Sigmoid colon (tissue), 7 donors: Measurements from ENCODE around the gene DLX3. TPM values are rescaled to one million over a fixed set of nuclear protein-coding genes. Genes with fewer than 3 reads are reported as not detected.

Experiments used
- DNase-seq: peaks from one replicate; pipeline ENCODE4 v3.0.0-alpha.2; 2019
- H3K27ac ChIP-seq, 4 donors: fragments of 200-600 bp; sonication (generic); one replicate each; pipeline ENCODE4 v1.5.1; 2016 to 2019; ENCODE audit warnings: mild to moderate bottlenecking in 1 of 4
- H3K27me3 ChIP-seq, 3 donors: fragments of 200-600 bp; sonication (generic); one replicate each; pipeline ENCODE4 v1.5.1; 2019; ENCODE audit warnings: mild to moderate bottlenecking in 1 of 3
- H3K36me3 ChIP-seq, 4 donors: fragments of 200-600 bp; sonication (generic); one replicate each; pipeline ENCODE4 v1.5.1; 2016 to 2019
- H3K4me1 ChIP-seq, 4 donors: fragments of 200-600 bp; sonication (generic); one replicate each; pipeline ENCODE4 v1.5.1; 2017 to 2019
- H3K4me3 ChIP-seq, 4 donors: fragments of 200-600 bp; sonication (generic); one replicate each; pipeline ENCODE4 v1.5.1; 2017 to 2019; ENCODE audit warnings: mild to moderate bottlenecking in 2 of 4, moderate library complexity in 1 of 4
- H3K9me3 ChIP-seq, 4 donors: fragments of 200-600 bp in 3 of 4; sonication (generic) in 3 of 4; one replicate each; pipeline versions ENCODE4 v1.5.1 to v1.6.1; 2013 to 2019
- EP300 ChIP-seq, 4 donors: sonication (generic); formaldehyde crosslinking; IDR thresholded peaks; one replicate each; pipeline ENCODE4 v1.6.1; 2017; ENCODE audit warnings: antibody characterized with exemption in 4 of 4
- POLR2A ChIP-seq, 2 donors: fragments of 450-650 bp; IDR thresholded peaks; one replicate each; pipeline ENCODE4 v1.6.1; 2016; ENCODE audit warnings: antibody characterized with exemption in 2 of 2, mild to moderate bottlenecking in 2 of 2, moderate library complexity in 2 of 2
- POLR2AphosphoS5 ChIP-seq, 4 donors: sonication (generic); formaldehyde crosslinking; IDR thresholded peaks; one replicate each; pipeline ENCODE4 v1.6.1; 2017; ENCODE audit warnings: antibody characterized with exemption in 4 of 4
- WGBS, 2 donors: extraction: QIAGEN DNeasy Blood & Tissue Kit; methylation state at CpG; one replicate each; pipeline ENCODE4 v1.1.7; 2013; 5-methylcytosine and 5-hydroxymethylcytosine counted together
- intact Hi-C: fragments of 100-400 bp; cut with DNase I; formaldehyde crosslinking; loops from one replicate; pipeline ENCODE4 v1.15.1; 2023
- polyA plus RNA-seq, 3 donors: library from polyadenylated mRNA; stranded (reverse); fragments of 200-250 nt; gene quantifications; one replicate each; pipeline ENCODE4 v1.2.3, GENCODE V29; 2013
- total RNA-seq, 4 donors: library from RNA; depleted of rRNA; stranded (reverse); fragments of >200 nt; gene quantifications; one replicate each; pipeline ENCODE4 v1.1.0, GENCODE V29; 2016
- TF ChIP-seq, protein P1 (sequence below), 4 experiments: fragments of 450-650 bp in 3 of 4; fragments of 200-600 bp in 1 of 4; IDR thresholded peaks; one replicate each; pipeline ENCODE4 v1.5.1; 2016 to 2019; ENCODE audit warnings: antibody characterized with exemption in 4 of 4, mild to moderate bottlenecking in 3 of 4, moderate library complexity in 2 of 4
- donor health status: healthy with polysubstance abuse.
- donor health status: Bipolar disorder and iron deficiency.
- donor health status: healthy.

DLX3 gene
- total and polyA plus RNA-seq, 7 donors = 0.07 to 0.27 TPM; not detected in 5

DNA sequence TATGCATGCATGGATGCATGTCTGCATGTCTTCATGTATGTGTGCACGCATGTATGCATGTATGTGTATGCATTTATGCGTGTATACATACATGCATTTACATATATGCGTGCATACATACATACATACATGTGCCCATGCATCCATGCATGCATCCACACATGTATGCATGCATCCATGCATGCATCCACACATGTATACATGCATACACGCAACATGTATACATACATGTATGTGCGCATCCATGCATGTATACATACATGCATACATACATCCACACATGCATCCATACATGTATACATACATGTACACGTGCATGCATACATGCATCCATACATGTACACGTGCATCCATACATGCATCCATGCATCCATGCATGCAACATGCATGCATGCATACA is 29.8 kb upstream of the DLX3 start:
- Histone ChIP-seq H3K27ac (no peak overlapping the region), H3K4me3 (no peak overlapping the region), H3K4me1 (peaks cover 0 to 24% (median 20%) of the 10 kb centered on the region in 4 donors), H3K9me3 (no peaks in the 10 kb centered on the region), H3K27me3 (no peaks in the 10 kb centered on the region), H3K36me3 (no peaks in the 10 kb centered on the region)
- intact Hi-C loops = loop anchor here (10.0 kb wide), 1 partner anchor 280 kb away; no protein-coding TSS in a partner anchor
- no peak for DNase-seq
- 38 to 53% methylated on average over 7 of the region's 7 CpGs for WGBS, 2 donors
- TF ChIP-seq POLR2A (IDR thresholded peaks at IDR 0.05) = no peak
- TF ChIP-seq POLR2AphosphoS5 (IDR thresholded peaks at IDR 0.05) = no peak
- TF ChIP-seq EP300 (IDR thresholded peaks at IDR 0.05) = no peak
- TF ChIP-seq, protein P1, sequence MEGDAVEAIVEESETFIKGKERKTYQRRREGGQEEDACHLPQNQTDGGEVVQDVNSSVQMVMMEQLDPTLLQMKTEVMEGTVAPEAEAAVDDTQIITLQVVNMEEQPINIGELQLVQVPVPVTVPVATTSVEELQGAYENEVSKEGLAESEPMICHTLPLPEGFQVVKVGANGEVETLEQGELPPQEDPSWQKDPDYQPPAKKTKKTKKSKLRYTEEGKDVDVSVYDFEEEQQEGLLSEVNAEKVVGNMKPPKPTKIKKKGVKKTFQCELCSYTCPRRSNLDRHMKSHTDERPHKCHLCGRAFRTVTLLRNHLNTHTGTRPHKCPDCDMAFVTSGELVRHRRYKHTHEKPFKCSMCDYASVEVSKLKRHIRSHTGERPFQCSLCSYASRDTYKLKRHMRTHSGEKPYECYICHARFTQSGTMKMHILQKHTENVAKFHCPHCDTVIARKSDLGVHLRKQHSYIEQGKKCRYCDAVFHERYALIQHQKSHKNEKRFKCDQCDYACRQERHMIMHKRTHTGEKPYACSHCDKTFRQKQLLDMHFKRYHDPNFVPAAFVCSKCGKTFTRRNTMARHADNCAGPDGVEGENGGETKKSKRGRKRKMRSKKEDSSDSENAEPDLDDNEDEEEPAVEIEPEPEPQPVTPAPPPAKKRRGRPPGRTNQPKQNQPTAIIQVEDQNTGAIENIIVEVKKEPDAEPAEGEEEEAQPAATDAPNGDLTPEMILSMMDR (IDR thresholded peaks at IDR 0.05) = no peak

DNA sequence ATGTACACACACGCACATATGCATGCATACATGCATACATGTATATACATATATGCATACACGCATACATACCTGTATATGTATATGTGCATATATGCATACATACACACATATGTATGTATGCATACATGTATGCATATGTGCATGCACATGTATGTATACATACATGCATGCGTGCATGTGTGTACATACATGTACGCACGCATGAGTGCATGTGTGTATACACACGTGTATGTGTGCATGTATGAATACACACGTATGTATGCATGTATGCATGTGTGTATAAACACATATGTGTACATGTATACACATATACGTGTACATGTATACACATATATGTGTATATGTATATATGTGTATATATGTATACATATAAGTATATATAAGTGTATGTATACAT is 28.5 kb upstream of the DLX3 start:
- Histone ChIP-seq H3K4me3 (no peak overlapping the region), H3K36me3 (no peaks in the 10 kb centered on the region), H3K27ac (no peak overlapping the region), H3K9me3 (no peaks in the 10 kb centered on the region), H3K27me3 (no peaks in the 10 kb centered on the region), H3K4me1 (peaks cover 0 to 21% (median 18%) of the 10 kb centered on the region in 4 donors)
- TF ChIP-seq POLR2AphosphoS5 (IDR thresholded peaks at IDR 0.05) = peak in 2 of 4 donors; percentile 5 to 29
- TF ChIP-seq, protein P1 (IDR thresholded peaks at IDR 0.05) = no peak
- intact Hi-C loops = loop anchor here (10.0 kb wide), 1 partner anchor 281 kb away; no protein-coding TSS in a partner anchor
- no peak for DNase-seq
- WGBS, 2 donors = 68 to 70% methylated on average over 8 of the region's 8 CpGs

DNA sequence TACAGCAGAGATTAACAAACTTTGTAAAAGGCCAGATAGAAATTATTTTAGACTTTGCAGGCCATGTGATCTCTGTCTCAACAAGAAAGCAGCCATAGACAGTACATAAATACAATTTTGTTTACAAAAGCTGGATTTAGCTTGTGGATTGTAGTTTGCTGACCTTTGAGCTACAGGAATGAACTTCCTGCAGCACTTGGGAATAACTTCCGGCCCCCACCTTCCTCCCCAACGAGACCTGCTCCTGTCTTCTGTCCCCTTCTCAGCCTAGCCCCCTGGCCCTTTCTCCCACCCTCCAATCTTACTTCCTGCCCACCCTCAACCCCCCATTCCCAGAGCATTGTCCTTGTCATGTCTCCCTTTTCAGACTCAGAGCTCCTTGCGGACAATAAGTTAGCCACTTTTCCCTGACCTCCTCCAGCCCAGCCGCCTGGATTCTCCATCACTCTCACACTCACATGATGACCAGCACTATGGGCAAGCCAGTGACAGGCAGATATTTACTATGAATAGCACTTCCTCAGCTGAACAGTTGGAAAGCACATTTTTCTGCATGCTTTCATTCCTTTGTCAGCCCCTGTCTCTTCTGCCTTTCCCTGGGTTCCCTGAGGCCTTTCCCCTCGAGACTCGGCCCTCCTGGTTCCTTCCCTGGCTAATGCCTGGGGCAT is 27.6 kb upstream of the DLX3 start:
- intact Hi-C loops = loop anchor here (10.0 kb wide), 1 partner anchor 282 kb away; no protein-coding TSS in a partner anchor
- H3K9me3 ChIP-seq = no peaks in the 10 kb centered on the region
- H3K36me3 ChIP-seq = no peaks in the 10 kb centered on the region
- no peak for TF ChIP-seq POLR2A (IDR thresholded peaks at IDR 0.05)
- no peaks in the 10 kb centered on the region for H3K27me3 ChIP-seq
- no peak for DNase-seq
- no peak overlapping the region for H3K4me3 ChIP-seq
- WGBS, 2 donors = 58 to 65% methylated on average over 6 of the region's 6 CpGs
- H3K4me1 ChIP-seq = peaks cover 0 to 12% (median 9%) of the 10 kb centered on the region in 4 donors
- no peak overlapping the region for H3K27ac ChIP-seq

DNA sequence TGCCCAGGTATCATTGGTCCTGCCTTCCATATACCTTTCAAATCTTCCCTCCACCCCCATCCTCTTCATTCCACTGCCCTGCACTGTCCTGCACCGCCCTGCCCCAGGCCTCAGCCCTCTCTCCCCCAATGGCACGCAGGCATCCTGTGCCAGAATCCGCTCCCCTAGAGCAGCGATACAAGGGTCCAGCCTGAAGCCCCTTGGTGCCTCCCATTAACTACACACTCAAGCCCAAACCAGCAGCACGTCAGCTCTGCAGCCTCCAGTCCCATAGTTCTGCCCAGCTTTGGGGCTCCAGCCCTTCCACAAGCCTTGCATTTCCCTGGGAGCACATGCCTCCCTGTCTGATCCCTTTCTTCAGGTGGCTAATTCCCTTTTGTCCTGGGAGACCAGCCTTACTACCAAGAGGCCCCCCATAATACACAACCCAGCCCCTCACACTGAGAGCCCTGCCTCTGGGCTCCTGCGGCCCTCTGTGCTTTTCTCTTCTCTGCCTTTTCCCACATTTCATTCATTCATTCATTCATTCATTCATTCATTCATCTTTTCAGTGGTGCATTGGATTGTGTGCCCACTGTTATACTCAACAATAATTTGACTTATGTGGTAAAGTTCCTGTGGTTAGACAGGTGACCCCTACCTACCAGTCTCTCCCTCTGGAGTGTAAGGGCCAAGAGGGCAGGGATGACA is 26.8 kb upstream of the DLX3 start:
- intact Hi-C loops = loop anchor here (10.0 kb wide), 1 partner anchor 283 kb away; no protein-coding TSS in a partner anchor
- H3K9me3 ChIP-seq = no peaks in the 10 kb centered on the region
- 95% methylated on average over 6 of the region's 6 CpGs for WGBS, 2 donors
- H3K27me3 ChIP-seq = no peaks in the 10 kb centered on the region
- H3K27ac ChIP-seq = no peak overlapping the region
- H3K4me3 ChIP-seq = no peak overlapping the region
- no peaks in the 10 kb centered on the region for H3K36me3 ChIP-seq
- peaks cover 0 to 5% (median 1%) of the 10 kb centered on the region in 4 donors for H3K4me1 ChIP-seq
- DNase-seq = no peak
- TF ChIP-seq POLR2AphosphoS5 (IDR thresholded peaks at IDR 0.05) (no peak), POLR2A (IDR thresholded peaks at IDR 0.05) (no peak), EP300 (IDR thresholded peaks at IDR 0.05) (no peak)
- TF ChIP-seq, protein P1 (IDR thresholded peaks at IDR 0.05) = no peak

DNA sequence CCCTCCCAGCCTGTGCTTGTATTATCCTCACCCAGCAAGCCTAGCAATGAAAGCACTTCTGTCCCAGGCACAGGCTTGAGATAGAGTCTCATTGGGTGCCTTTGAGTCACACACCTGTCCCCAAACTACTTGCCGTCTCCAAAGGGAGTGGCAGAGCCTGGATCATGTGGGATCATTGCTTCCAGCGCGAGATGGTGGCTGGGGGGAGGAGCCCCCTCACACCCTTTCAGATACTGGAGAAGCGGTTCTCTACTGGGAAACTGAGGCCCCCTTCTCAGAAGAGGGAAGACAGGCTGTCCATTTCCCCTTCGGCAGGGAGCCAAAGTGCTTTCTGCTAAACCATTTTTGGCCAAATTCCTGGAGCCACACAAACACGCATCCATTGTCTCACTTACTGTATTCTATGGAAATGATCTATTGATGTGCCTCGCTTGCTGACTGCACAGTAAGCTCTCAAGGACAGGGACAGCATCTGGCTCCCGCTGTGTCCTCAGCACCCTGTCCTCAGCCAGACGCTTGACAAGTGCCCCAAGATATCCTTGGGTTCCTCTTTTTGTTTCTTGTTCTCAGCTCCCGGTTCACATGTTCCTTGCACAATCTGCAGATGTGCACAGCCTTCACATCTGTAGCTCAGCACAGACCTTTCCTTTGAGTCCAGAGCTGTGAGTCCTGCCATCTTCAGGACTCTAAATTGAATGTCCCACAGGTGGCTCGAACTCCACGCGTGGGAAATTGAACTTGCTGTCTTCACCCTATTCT is 26.0 kb upstream of the DLX3 start:
- no peak for DNase-seq
- Histone ChIP-seq H3K4me3 (no peak overlapping the region), H3K4me1 (no peaks in the 10 kb centered on the region), H3K27me3 (no peaks in the 10 kb centered on the region), H3K36me3 (no peaks in the 10 kb centered on the region), H3K27ac (no peak overlapping the region), H3K9me3 (no peaks in the 10 kb centered on the region)
- TF ChIP-seq EP300 (IDR thresholded peaks at IDR 0.05) (no peak), POLR2AphosphoS5 (IDR thresholded peaks at IDR 0.05) (no peak), POLR2A (IDR thresholded peaks at IDR 0.05) (no peak)
- 60 to 68% methylated on average over 13 of the region's 13 CpGs for WGBS, 2 donors
- intact Hi-C loops = loop anchor here (10.0 kb wide), 1 partner anchor 284 kb away; no protein-coding TSS in a partner anchor
